Tibial nerve (tissue), 3 donors: ENCODE measurements around the gene FOXL2NB.

ENCODE experiments used
- CTCF ChIP-seq, 5 experiments: fragments of 200-600 bp in 3 of 5; fragments of 450-650 bp in 2 of 5; sonication (generic) in 3 of 5; IDR thresholded peaks; one replicate each; pipeline ENCODE4 v1.5.1; 2016 to 2019; ENCODE audit warnings: antibody characterized with exemption in 5 of 5, mild to moderate bottlenecking in 3 of 5, moderate library complexity in 2 of 5
- POLR2A ChIP-seq, 2 donors: fragments of 450-650 bp; IDR thresholded peaks; one replicate each; pipeline ENCODE4 v1.6.1; 2017; ENCODE audit warnings: antibody characterized with exemption in 2 of 2, mild to moderate bottlenecking in 2 of 2, moderate library complexity in 2 of 2

GRCh38 chr3:138974462-138974861 lies 27.4 kb downstream of the FOXL2NB start:
- TF ChIP-seq CTCF (IDR thresholded peaks at IDR 0.05) (no peak), POLR2A (IDR thresholded peaks at IDR 0.05) (no peak)
